Prostate gland (tissue), 2 donors: ENCODE measurements around the gene PPA1. TPM values are rescaled to one million over a fixed set of nuclear protein-coding genes. Genes with fewer than 3 reads are reported as not detected.
A peak's percentile ranks its signal among the peaks of the same experiment; 100 is the strongest.

Experiments
- DNase-seq: peaks from one replicate; pipeline ENCODE4 v3.0.0-alpha.2; 2019; ENCODE audit warnings: low spot score
- H3K27ac ChIP-seq, 2 donors: fragments of 200-600 bp; sonication (generic); 2 replicates each; pipeline ENCODE4 v1.5.1; 2017 to 2019
- H3K27me3 ChIP-seq: fragments of 200-600 bp; sonication (generic); replicated peaks from 2 replicates; pipeline ENCODE4 v1.5.1; 2019; ENCODE audit not compliant: insufficient read depth
- H3K36me3 ChIP-seq, 2 donors: fragments of 200-600 bp; sonication (generic); 1 replicate in 1 of 2; 2 replicates in 1 of 2; pipeline versions ENCODE4 v1.5.1 to v1.8.1; 2017 to 2019
- H3K4me1 ChIP-seq: fragments of 200-600 bp; sonication (generic); replicated peaks from 2 replicates; pipeline ENCODE4 v1.5.1; 2019
- H3K4me3 ChIP-seq, 2 donors: fragments of 200-600 bp; sonication (generic); 2 replicates each; pipeline ENCODE4 v1.5.1; 2017 to 2019
- H3K9me3 ChIP-seq: fragments of 200-600 bp; sonication (generic); 2 replicates; pipeline ENCODE4 v1.5.1; 2017
- POLR2A ChIP-seq: fragments of 450-650 bp; IDR thresholded peaks from one replicate; pipeline ENCODE4 v1.6.1; 2016; ENCODE audit warnings: antibody characterized with exemption, mild to moderate bottlenecking
- POLR2AphosphoS5 ChIP-seq: sonication (generic); formaldehyde crosslinking; IDR thresholded peaks from one replicate; pipeline ENCODE4 v1.6.1; 2017; ENCODE audit warnings: antibody characterized with exemption
- WGBS: methylation state at CpG from one replicate; pipeline ENCODE4 v1.1.5; 2018; 5-methylcytosine and 5-hydroxymethylcytosine counted together
- intact Hi-C: fragments of 100-400 bp; cut with DNase I; formaldehyde crosslinking; loops from one replicate; pipeline ENCODE4 v1.14.2; 2022
- total RNA-seq, 2 donors: library from RNA; depleted of rRNA; stranded (reverse); fragments of >200 nt; gene quantifications; one replicate each; pipeline ENCODE4 v1.1.0, GENCODE V29; 2016
- TF ChIP-seq, protein P1 (sequence below), 4 experiments: fragments of 200-600 bp in 2 of 4; fragments of 450-650 bp in 2 of 4; sonication (generic) in 2 of 4; IDR thresholded peaks; 1 replicate in 3 of 4; 2 replicates in 1 of 4; pipeline ENCODE4 v1.5.1; 2016 to 2019; ENCODE audit warnings: antibody characterized with exemption in 4 of 4, mild to moderate bottlenecking in 2 of 4, moderate library complexity in 2 of 4

The PPA1 gene
- total RNA-seq, 2 donors from 2014 or later = 79.4 to 109 TPM

DNA sequence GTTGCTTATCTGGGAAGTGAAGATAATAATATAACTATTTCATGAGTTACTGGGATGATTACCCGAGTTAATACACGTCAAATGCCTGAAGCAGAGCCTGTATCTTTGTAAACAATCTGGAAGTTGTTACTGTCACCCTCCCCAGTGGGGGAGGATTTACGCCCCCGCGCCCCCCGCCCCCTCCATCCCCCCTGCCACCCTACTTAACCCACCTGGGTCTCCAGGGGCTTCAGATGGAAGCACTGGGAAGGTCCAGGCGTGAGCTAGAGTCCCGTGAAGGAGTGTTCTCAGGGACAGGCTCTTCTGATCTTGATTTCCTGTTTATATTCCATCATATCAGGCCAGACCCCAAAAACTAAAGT, 691 bp upstream of the PPA1 start:
- peak overlapping the region; percentile 75 to 77 for H3K27ac ChIP-seq
- H3K9me3 ChIP-seq = no peaks in the 10 kb centered on the region
- intact Hi-C loops = no loop called here
- H3K4me1 ChIP-seq = peaks cover 4% of the 10 kb centered on the region
- H3K4me3 ChIP-seq = peak overlapping the region; percentile 57 to 73
- 27% methylated on average over 8 of the region's 8 CpGs for WGBS
- no peaks in the 10 kb centered on the region for H3K27me3 ChIP-seq
- TF ChIP-seq, protein P1, sequence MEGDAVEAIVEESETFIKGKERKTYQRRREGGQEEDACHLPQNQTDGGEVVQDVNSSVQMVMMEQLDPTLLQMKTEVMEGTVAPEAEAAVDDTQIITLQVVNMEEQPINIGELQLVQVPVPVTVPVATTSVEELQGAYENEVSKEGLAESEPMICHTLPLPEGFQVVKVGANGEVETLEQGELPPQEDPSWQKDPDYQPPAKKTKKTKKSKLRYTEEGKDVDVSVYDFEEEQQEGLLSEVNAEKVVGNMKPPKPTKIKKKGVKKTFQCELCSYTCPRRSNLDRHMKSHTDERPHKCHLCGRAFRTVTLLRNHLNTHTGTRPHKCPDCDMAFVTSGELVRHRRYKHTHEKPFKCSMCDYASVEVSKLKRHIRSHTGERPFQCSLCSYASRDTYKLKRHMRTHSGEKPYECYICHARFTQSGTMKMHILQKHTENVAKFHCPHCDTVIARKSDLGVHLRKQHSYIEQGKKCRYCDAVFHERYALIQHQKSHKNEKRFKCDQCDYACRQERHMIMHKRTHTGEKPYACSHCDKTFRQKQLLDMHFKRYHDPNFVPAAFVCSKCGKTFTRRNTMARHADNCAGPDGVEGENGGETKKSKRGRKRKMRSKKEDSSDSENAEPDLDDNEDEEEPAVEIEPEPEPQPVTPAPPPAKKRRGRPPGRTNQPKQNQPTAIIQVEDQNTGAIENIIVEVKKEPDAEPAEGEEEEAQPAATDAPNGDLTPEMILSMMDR (IDR thresholded peaks at IDR 0.05) = no peak
- TF ChIP-seq POLR2AphosphoS5 (no peak), POLR2A (no peak)
- DNase-seq = no peak
- H3K36me3 ChIP-seq = no peaks in the 10 kb centered on the region

DNA sequence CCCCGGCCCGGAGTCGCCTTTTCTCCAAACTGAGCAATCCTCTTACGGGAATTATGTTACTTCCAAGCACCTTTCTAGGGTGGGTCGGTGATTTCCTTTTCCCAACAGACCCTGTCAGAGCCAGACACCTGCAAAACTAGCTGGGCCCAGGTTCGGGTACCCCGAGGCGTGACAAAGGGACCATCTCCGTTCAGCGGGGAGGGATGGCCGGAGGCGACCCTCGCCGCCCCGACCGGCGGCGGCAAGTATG, 445 bp downstream of the PPA1 start:
- Histone ChIP-seq H3K27ac (peak overlapping the region; percentile 75 to 77), H3K4me3 (peak overlapping the region; percentile 57 to 73), H3K9me3 (no peaks in the 10 kb centered on the region), H3K4me1 (peaks cover 4% of the 10 kb centered on the region), H3K36me3 (no peaks in the 10 kb centered on the region), H3K27me3 (no peaks in the 10 kb centered on the region)
- no peak for DNase-seq
- WGBS = 0% methylated on average over 18 of the region's 18 CpGs
- no peak for TF ChIP-seq POLR2AphosphoS5
- TF ChIP-seq POLR2A = no peak
- TF ChIP-seq, protein P1 (IDR thresholded peaks at IDR 0.05) = no peak
- intact Hi-C loops = no loop called here

DNA sequence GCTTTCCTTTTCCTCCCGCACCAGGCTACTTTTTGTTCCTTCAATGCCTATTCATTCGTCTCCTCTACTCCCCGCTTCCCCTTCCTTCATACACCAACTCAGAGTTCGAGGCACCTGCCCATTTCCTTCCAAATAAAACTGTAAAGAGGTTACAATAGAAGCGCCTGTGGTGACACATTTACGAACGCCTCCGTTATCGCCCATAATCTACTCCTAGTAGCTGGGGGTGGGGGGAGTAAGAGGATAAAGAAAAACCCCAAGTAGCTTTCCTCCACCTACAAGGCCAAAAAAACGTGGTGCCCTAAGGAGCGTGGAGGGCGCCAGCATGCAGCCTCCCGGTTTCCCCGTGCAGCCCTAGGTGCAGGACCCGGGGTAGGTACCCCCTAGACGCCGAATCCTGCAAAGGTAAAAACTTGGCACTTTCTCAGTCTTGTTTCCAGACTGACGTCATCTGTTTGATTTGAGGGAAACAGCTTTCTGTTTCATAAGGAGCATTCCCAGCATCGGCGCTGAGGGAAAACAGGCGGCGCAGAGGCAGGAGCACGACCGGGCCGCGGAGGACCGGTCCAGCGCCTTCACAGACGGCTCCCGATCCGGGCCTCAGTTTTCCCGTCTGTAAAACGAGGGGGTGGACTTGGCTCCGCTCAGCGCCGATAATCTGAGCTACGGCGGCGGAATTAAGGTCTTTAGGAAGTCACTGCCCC, 922 bp downstream of the PPA1 start:
- peak overlapping the region; percentile 75 to 77 for H3K27ac ChIP-seq
- TF ChIP-seq, protein P1 (IDR thresholded peaks at IDR 0.05) = no peak
- TF ChIP-seq POLR2AphosphoS5 (peak; percentile 68), POLR2A (peak; percentile 65)
- peak overlapping the region; percentile 57 to 73 for H3K4me3 ChIP-seq
- intact Hi-C loops = no loop called here
- no peaks in the 10 kb centered on the region for H3K27me3 ChIP-seq
- 3% methylated on average over 39 of the region's 39 CpGs for WGBS
- peaks cover 4% of the 10 kb centered on the region for H3K4me1 ChIP-seq
- peak; percentile 35 for DNase-seq
- H3K9me3 ChIP-seq = no peaks in the 10 kb centered on the region
- H3K36me3 ChIP-seq = no peaks in the 10 kb centered on the region

DNA sequence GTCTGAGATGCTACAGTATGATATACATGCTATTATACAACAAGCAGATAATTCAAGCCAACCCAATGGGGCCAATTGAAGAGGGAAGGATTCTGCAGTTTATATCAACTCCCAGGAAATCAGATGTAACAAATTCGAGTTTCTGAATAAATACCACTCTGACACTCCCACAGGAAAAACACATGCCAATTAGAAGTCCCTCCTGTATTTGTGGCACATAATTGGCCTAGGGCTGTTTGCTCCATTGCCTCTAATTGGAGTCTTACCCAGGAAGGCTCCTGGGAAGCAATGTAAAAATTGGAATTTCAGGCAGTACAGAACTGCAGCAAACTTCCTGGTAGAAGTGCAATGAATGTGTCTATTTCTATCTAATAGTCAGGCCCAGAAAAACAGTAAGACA, 4.7 kb downstream of the PPA1 start:
- WGBS = 59% methylated on average over 1 of the region's 1 CpG
- H3K27ac ChIP-seq = peak overlapping the region; percentile 2 to 33
- no peak for DNase-seq
- peaks cover 4% of the 10 kb centered on the region for H3K4me1 ChIP-seq
- H3K27me3 ChIP-seq = no peaks in the 10 kb centered on the region
- no peak overlapping the region for H3K4me3 ChIP-seq
- H3K36me3 ChIP-seq = no peaks in the 10 kb centered on the region
- intact Hi-C loops = loop anchor here (10.0 kb wide), 1 partner anchor 306 kb away; no protein-coding TSS in a partner anchor
- no peak for TF ChIP-seq POLR2A
- TF ChIP-seq, protein P1 (IDR thresholded peaks at IDR 0.05) = no peak
- TF ChIP-seq POLR2AphosphoS5 = no peak
- no peaks in the 10 kb centered on the region for H3K9me3 ChIP-seq
